K562 (cell line): Measurements from ENCODE around the gene GPR37. TPM values are rescaled to one million over a fixed set of nuclear protein-coding genes. Genes with fewer than 3 reads are reported as not detected.

Source experiments
- ATAC-seq: fragments of 200-7000 bp; cut with Tn5 transposase; 3 replicates; pipeline ENCODE4 v1.9.1; 2020; ENCODE audit warnings: moderate library complexity
- BruUV-seq: library from RNA; stranded (reverse); fragments of 400-500 nt; replicated peaks from 2 replicates; lab custom pipeline; 2021; lab: Mats Ljungman, UMichigan
- CTCF ChIA-PET: fragments of 300-600 bp; formaldehyde crosslinking; extraction: SDS; loops from one replicate; lab custom pipeline; 2021; ENCODE audit warnings: low intra/inter-chr PET ratio; lab: Yijun Ruan, JAX
- POLR2A ChIA-PET: fragments of 300-600, 350-650 bp; sonication (Branson Sonifier 250); formaldehyde crosslinking; extraction: SDS; loops from one replicate; lab custom pipeline; 2021; ENCODE audit warnings: antibody characterized with exemption, inconsistent platforms; lab: Yijun Ruan, JAX
- DNase-seq, 4 experiments: peaks; one replicate each; pipeline versions ENCODE4 v3.0.0 to v3.0.0-alpha.2; 2011 to 2018; ENCODE audit warnings: low spot score in 3 of 4, mixed read lengths in 3 of 4; ENCODE audit errors: extremely low read depth in 1 of 4
- FAIRE-seq: peaks from 2 replicates; lab custom pipeline; 2011; peaks lifted over from hg19 to GRCh38; lab: Jason Lieb, UNC
- H2AFZ ChIP-seq: 2 replicates; pipeline ENCODE4 v1.6.0; 2011; ENCODE audit warnings: low read depth, low read length, control low read depth, inconsistent platforms
- H3K27ac ChIP-seq: fragments of 200-600 bp; 3 replicates; pipeline ENCODE4 v1.8.0; 2011; ENCODE audit warnings: low read depth, mild to moderate bottlenecking, control low read depth, inconsistent platforms, low read length, moderate library complexity, mixed read lengths; ENCODE audit errors: extremely low read depth
- H3K27me3 ChIP-seq, 2 experiments: fragments of 300-600 bp in 1 of 2; 2 replicates in 1 of 2; 3 replicates in 1 of 2; pipeline versions ENCODE4 v1.6.0 to v1.8.0; 2011; ENCODE audit warnings: inconsistent platforms in 2 of 2, low read length in 2 of 2, mild to moderate bottlenecking in 1 of 2, mixed read lengths in 1 of 2, moderate library complexity in 1 of 2; ENCODE audit not compliant: control insufficient read depth in 2 of 2, insufficient read depth in 2 of 2
- H3K36me3 ChIP-seq: fragments of 300-600 bp; 3 replicates; pipeline ENCODE4 v1.8.0; 2011; ENCODE audit warnings: mild to moderate bottlenecking, low read length, inconsistent platforms; ENCODE audit not compliant: control insufficient read depth, insufficient read depth
- H3K4me1 ChIP-seq, 2 experiments: fragments of 200-600 bp in 1 of 2; replicated peaks in 1 of 2; 2 replicates in 1 of 2; 3 replicates in 1 of 2; pipeline versions ENCODE4 v1.5.1 to v1.8.0; 2011; ENCODE audit warnings: inconsistent platforms in 2 of 2, low read length in 2 of 2, mild to moderate bottlenecking in 1 of 2, mixed read lengths in 1 of 2, moderate library complexity in 1 of 2; ENCODE audit not compliant: control insufficient read depth in 2 of 2, insufficient read depth in 2 of 2
- H3K4me2 ChIP-seq: 2 replicates; pipeline ENCODE4 v1.6.1; 2011; ENCODE audit warnings: low read length, control low read depth, inconsistent platforms, mixed read lengths; ENCODE audit not compliant: insufficient read depth
- H3K4me3 ChIP-seq: fragments of 200-600 bp; sonication (generic), shearing (Covaris generic); 2 replicates; pipeline ENCODE4 v1.5.1; 2016; ENCODE audit warnings: control low read depth, inconsistent platforms
- H3K79me2 ChIP-seq: fragments of 200-600 bp; 3 replicates; pipeline ENCODE4 v1.8.0; 2011; ENCODE audit warnings: low read length, inconsistent platforms; ENCODE audit not compliant: control insufficient read depth, insufficient read depth
- H3K9ac ChIP-seq, 2 experiments: 2 replicates each; pipeline versions ENCODE4 v1.6.0 to v1.6.1; 2011; ENCODE audit warnings: low read depth in 2 of 2, low read length in 2 of 2, control low read depth in 1 of 2, inconsistent platforms in 1 of 2, mild to moderate bottlenecking in 1 of 2, mixed read lengths in 1 of 2; ENCODE audit not compliant: insufficient read depth in 1 of 2
- H3K9me1 ChIP-seq: one replicate; pipeline ENCODE4 v1.6.0; 2011; ENCODE audit warnings: inconsistent platforms, mild to moderate bottlenecking, low read length, moderate library complexity; ENCODE audit not compliant: control insufficient read depth, insufficient read depth
- H3K9me3 ChIP-seq: replicated peaks from 2 replicates; pipeline ENCODE4 v1.5.1; 2011; ENCODE audit warnings: low read depth, low read length, inconsistent platforms; ENCODE audit not compliant: control insufficient read depth, insufficient read depth
- H4K20me1 ChIP-seq: replicated peaks from 2 replicates; pipeline ENCODE4 v1.6.1; 2011; ENCODE audit warnings: low read length, inconsistent platforms, mixed read lengths; ENCODE audit not compliant: control insufficient read depth, insufficient read depth
- CBFA2T2 ChIP-seq: fragments of 450-650 bp; conservative IDR thresholded peaks from 2 replicates; pipeline ENCODE4 v1.6.1; 2017; ENCODE audit warnings: mild to moderate bottlenecking
- CC2D1A ChIP-seq: fragments of 450-650 bp; IDR thresholded peaks from 2 replicates; pipeline ENCODE4 v1.6.1; 2017; ENCODE audit warnings: mild to moderate bottlenecking
- HDGF ChIP-seq: fragments of 450-650 bp; IDR thresholded peaks from 2 replicates; pipeline ENCODE4 v1.6.1; 2016
- PHF21A ChIP-seq: fragments of 450-650 bp; IDR thresholded peaks from 2 replicates; pipeline ENCODE4 v1.6.1; 2017; ENCODE audit warnings: low read depth, borderline replicate concordance
- RBM14 ChIP-seq: fragments of 200-400 bp; formaldehyde crosslinking; IDR thresholded peaks from 2 replicates; pipeline ENCODE4 v1.6.1; 2018; ENCODE audit warnings: low read depth, mild to moderate bottlenecking, low read length, moderate library complexity, borderline replicate concordance; ENCODE audit not compliant: insufficient read depth
- TRIM25 ChIP-seq: fragments of 450-650 bp; IDR thresholded peaks from 2 replicates; pipeline ENCODE4 v1.7.0; 2016; ENCODE audit warnings: borderline replicate concordance
- ZNF707 ChIP-seq: fragments of 250-450 bp; sonication (Bioruptor Pico); conservative IDR thresholded peaks from 2 replicates; pipeline ENCODE4 v1.8.0; 2022; ENCODE audit warnings: inconsistent platforms, mild to moderate bottlenecking, moderate library complexity
- WGBS: fragments of 100-300 bp; shearing (Covaris generic); methylation state at CpG from one replicate; pipeline ENCODE4 v1.1.6; 2016; ENCODE audit warnings: low coverage, mixed read lengths; ENCODE audit not compliant: insufficient coverage; ENCODE audit errors: missing lambda C conversion rate; 5-methylcytosine and 5-hydroxymethylcytosine counted together
- in situ Hi-C: fragments of 300-500 bp; cut with MboI; formaldehyde crosslinking; loops from 4 replicates; pipeline ENCODE4 v1.15.0; 2018; ENCODE audit warnings: inconsistent platforms, mixed read lengths
- intact Hi-C: fragments of 100-400 bp; cut with micrococcal nuclease; formaldehyde crosslinking; loops from 2 replicates; pipeline ENCODE4 v1.14.2; 2022
- polyA plus RNA-seq, 8 experiments: library from polyadenylated mRNA; depleted of rRNA in 4 of 8; stranded (reverse) in 5 of 8; unstranded in 3 of 8; fragments of >200 nt; fragmentation: Nextera tagmentation in 2 of 8; fragmentation: Illumina TruSeq in 1 of 8; extraction: Ambion mirVana in 2 of 8; extraction: Trizol in 1 of 8; gene quantifications; 2 replicates each; pipeline versions ENCODE4 v1.2.1 to v1.2.3, GENCODE V29; 2011 to 2014; ENCODE audit warnings: inconsistent platforms in 1 of 8, missing spikeins in 1 of 8
- total RNA-seq, 7 experiments: library from RNA; depleted of rRNA in 6 of 7; stranded (reverse); fragments of >200 nt in 6 of 7; fragmentation: Illumina TruSeq in 2 of 7; extraction: Trizol in 2 of 7; gene quantifications; 2 replicates each; pipeline versions ENCODE4 v1.2.1 to v1.2.3, GENCODE V29; 2011 to 2021; ENCODE audit warnings: low replicate concordance in 1 of 7
- TF ChIP-seq, protein P1 (sequence below), 2 experiments: IDR thresholded peaks; 2 replicates each; pipeline ENCODE4 v1.6.1; 2011; ENCODE audit warnings: borderline replicate concordance in 1 of 2, control low read depth in 1 of 2, low read depth in 1 of 2, low read length in 1 of 2, mild to moderate bottlenecking in 1 of 2, mixed read lengths in 1 of 2, moderate library complexity in 1 of 2; ENCODE audit not compliant: insufficient read depth in 1 of 2, insufficient read length in 1 of 2, poor library complexity in 1 of 2, severe bottlenecking in 1 of 2; ENCODE audit errors: extremely low read depth in 1 of 2
- TF ChIP-seq, protein P2 (sequence below): fragments of 250-450 bp; sonication (Bioruptor Pico); IDR thresholded peaks from 2 replicates; pipeline ENCODE4 v1.4.0; 2020; ENCODE audit warnings: mild to moderate bottlenecking, moderate library complexity
- TF ChIP-seq, protein P3 (sequence below): IDR thresholded peaks from 2 replicates; pipeline ENCODE4 v1.6.1; 2011; ENCODE audit not compliant: insufficient read length; ENCODE audit errors: extremely low read depth

Gene GPR37
- total and polyA plus RNA-seq, 9 of the 15 experiments (the other 6 are each of a cell fraction or from before 2014, with no cell fraction given) = 0.03 TPM; not detected in 8

- H3K79me2 ChIP-seq = no peaks in the 10 kb centered on the region
- no peaks in the 10 kb centered on the region for H4K20me1 ChIP-seq
- H3K4me3 ChIP-seq = no peak overlapping the region
- TF ChIP-seq CBFA2T2 = no peak
- no peak for TF ChIP-seq TRIM25
- no peak for TF ChIP-seq HDGF
- intact Hi-C loops (no loop called here), in situ Hi-C loops (no loop called here)
- no peaks in the 10 kb centered on the region for H3K36me3 ChIP-seq
- peak; percentile 41; the same call in 1 of the 3 replicates for ATAC-seq
- 0 out of 5 replicates have a peak, but pooled peaks cover 0 to 3% of the 10 kb centered on the region in 2 experiments for H3K27me3 ChIP-seq
- no peak overlapping the region for H3K9ac ChIP-seq
- no peak for DNase-seq
- H3K27ac ChIP-seq = no peak overlapping the region
- H3K9me1 ChIP-seq = no peaks in the 10 kb centered on the region
- no peaks in the 10 kb centered on the region for H3K9me3 ChIP-seq
- no peak for FAIRE-seq
- ChIA-PET CTCF (no interaction called here), POLR2A (interaction anchor here (0.6 kb wide), 1 partner anchor 1280 kb away, joined by 3 read pairs; no protein-coding TSS in a partner anchor)
- no peak overlapping the region for H3K4me2 ChIP-seq
- H2AFZ ChIP-seq = no peak overlapping the region
- H3K4me1 ChIP-seq = no peaks in the 10 kb centered on the region
- 0% methylated on average over 2 of the region's 2 CpGs for WGBS
- no TSS peak for BruUV-seq
These were observed 34.8 kb upstream of the GPR37 start for GRCh38 chr7:124800386-124800785.

GRCh38 chr7:124799448-124799847, 33.9 kb upstream of the GPR37 start:
- Histone ChIP-seq H2AFZ (no peak overlapping the region), H3K27me3 (0 out of 5 replicates have a peak, but pooled peaks cover 0 to 3% of the 10 kb centered on the region in 2 experiments), H3K79me2 (no peaks in the 10 kb centered on the region), H3K36me3 (no peaks in the 10 kb centered on the region), H4K20me1 (no peaks in the 10 kb centered on the region), H3K4me1 (no peaks in the 10 kb centered on the region), H3K9ac (no peak overlapping the region), H3K4me2 (no peak overlapping the region), H3K9me1 (no peaks in the 10 kb centered on the region), H3K9me3 (no peaks in the 10 kb centered on the region), H3K4me3 (no peak overlapping the region), H3K27ac (no peak overlapping the region)
- ChIA-PET CTCF (no interaction called here), POLR2A (interaction anchor here (0.6 kb wide), 1 partner anchor 698 kb away, joined by 3 read pairs; no protein-coding TSS in a partner anchor)
- no peak for ATAC-seq
- no TSS peak for BruUV-seq
- in situ Hi-C loops (no loop called here), intact Hi-C loops (no loop called here)
- DNase-seq = no peak
- no peak for FAIRE-seq
- WGBS = 2% methylated on average over 6 of the region's 6 CpGs
- TF ChIP-seq ZNF707 (no peak), RBM14 (no peak), PHF21A (no peak), CC2D1A (no peak)
- TF ChIP-seq, protein P1, sequence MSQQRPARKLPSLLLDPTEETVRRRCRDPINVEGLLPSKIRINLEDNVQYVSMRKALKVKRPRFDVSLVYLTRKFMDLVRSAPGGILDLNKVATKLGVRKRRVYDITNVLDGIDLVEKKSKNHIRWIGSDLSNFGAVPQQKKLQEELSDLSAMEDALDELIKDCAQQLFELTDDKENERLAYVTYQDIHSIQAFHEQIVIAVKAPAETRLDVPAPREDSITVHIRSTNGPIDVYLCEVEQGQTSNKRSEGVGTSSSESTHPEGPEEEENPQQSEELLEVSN (IDR thresholded peaks at IDR 0.05; ENCODE audit: borderline replicate concordance in 1 of 2, extremely low read depth in 1 of 2, insufficient read depth in 1 of 2, insufficient read length in 1 of 2, low read depth in 1 of 2, low read length in 1 of 2, poor library complexity in 1 of 2, severe bottlenecking in 1 of 2) = no peak
- TF ChIP-seq, protein P2, sequence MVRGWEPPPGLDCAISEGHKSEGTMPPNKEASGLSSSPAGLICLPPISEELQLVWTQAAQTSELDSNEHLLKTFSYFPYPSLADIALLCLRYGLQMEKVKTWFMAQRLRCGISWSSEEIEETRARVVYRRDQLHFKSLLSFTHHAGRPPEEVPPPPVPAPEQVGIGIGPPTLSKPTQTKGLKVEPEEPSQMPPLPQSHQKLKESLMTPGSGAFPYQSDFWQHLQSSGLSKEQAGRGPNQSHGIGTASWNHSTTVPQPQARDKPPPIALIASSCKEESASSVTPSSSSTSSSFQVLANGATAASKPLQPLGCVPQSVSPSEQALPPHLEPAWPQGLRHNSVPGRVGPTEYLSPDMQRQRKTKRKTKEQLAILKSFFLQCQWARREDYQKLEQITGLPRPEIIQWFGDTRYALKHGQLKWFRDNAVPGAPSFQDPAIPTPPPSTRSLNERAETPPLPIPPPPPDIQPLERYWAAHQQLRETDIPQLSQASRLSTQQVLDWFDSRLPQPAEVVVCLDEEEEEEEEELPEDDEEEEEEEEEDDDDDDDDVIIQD (CRISPR knock-in tag) = no peak
- TF ChIP-seq, protein P3, sequence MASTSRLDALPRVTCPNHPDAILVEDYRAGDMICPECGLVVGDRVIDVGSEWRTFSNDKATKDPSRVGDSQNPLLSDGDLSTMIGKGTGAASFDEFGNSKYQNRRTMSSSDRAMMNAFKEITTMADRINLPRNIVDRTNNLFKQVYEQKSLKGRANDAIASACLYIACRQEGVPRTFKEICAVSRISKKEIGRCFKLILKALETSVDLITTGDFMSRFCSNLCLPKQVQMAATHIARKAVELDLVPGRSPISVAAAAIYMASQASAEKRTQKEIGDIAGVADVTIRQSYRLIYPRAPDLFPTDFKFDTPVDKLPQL = no peak
